GM21367 (cell line): ENCODE results near the gene LANCL2.

ENCODE experiments used
- ATAC-seq: cut with Tn5 transposase; IDR thresholded peaks from one replicate; pipeline ENCODE4 v1.9.1; 2021; ENCODE audit not compliant: unreplicated experiment

LANCL2 gene

DNA sequence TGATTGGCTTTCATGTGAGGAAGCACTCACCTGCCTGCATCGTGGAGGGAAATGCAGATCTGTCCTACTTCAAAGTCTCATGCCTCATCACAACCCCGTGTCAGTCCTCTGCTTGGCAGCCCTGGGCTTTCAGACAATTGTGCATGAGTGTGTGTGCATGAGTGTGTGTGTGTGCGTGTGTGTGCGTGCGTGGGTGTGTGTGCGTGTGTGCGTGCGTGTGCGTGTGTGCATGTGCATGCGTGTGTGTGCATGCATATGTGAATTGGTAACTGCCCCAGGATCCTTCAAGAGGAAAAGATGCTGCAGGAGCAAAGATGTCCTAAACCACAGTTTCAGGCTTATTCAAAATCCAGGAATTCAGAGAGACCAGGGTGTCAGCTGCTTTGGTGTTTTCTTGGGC, 71.3 kb downstream of the LANCL2 start:
- no peak for ATAC-seq

DNA sequence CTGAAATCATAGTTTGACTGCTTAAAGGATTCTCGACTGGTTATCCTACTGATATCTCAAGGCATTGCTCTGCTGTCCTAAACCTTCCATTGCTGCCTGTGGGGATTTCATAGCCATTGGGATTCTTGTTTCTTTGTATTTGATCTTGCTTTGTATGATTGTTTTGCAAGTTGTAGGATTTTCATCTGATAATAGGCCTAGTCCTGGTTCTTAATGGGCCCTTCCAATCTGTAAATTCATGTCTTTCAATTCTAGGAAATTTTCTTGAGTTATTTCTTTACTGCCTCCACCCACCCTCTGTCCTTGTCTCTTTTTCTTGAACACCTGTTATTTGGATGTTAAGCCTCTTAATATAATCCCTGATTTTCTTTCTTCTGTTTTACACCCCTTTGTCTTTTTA, 72.2 kb downstream of the LANCL2 start:
- ATAC-seq = no peak

DNA sequence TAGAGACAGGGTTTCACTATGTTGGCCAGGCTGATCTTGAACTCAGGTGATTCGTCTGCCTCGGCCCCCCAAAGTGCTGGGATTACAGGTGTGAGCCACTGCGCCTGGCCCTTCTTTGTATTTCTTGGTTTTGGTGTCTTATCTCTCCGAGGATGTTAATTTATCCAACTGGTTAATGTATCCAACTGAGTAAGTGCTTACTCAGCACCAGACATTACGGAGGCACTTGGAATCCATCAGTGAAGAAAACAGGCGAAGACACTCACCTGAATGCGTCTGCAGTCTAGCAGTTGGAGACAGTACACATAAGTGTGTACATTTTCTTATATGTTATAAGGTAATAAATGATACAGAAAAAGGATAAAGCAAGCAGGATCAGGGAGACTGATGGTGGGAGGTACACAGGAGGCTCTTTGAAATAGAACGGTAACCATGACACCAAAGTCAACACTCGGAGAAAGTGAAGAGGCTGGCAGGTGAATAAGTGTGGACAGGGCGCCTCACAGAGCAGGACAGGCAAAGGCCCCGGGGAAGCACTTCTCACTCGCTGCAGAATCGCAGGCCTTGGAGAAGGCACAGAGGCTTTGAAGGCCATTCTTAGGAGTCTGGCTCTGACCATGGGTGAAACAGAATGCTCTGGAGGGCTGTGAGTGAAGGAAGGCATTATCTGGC, 73.1 kb downstream of the LANCL2 start:
- ATAC-seq = no peak

DNA sequence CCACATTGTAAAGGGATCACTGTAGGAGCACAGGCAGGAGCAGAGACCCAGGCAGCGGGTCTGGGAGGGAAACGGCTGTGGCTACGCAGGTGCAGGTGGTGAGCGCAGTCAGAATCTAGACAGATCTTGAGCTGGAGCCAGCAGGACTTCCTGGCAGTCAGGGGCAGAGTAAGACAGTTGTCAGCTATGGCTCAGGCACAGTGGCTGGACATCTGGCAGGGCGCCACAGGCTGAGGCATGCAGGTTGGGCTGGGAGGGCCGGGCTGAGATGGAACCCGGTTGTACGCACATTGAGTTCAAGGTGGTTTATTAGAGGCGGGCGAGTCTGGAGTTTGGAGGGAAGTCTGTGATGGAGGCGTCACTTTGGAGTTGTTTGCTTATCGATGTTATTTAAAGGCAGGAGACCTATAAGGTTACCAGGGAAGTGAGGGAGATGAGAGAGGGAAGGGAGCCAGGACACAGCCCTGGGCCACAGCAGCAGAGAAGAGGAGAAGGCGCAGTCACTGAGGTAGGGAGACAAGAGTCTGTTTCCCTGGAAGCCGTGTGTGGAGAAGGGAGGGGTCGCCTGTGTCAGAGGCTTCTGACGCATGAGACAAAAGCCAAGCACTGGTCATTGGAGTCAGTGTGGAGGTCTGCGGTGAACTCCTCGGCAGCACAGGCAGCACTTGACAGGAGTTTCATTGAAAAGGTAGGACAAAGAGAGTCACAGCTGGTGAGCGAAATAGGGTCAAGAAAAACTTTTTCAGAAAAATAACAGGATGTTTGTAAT, 73.8 kb downstream of the LANCL2 start:
- no peak for ATAC-seq

DNA sequence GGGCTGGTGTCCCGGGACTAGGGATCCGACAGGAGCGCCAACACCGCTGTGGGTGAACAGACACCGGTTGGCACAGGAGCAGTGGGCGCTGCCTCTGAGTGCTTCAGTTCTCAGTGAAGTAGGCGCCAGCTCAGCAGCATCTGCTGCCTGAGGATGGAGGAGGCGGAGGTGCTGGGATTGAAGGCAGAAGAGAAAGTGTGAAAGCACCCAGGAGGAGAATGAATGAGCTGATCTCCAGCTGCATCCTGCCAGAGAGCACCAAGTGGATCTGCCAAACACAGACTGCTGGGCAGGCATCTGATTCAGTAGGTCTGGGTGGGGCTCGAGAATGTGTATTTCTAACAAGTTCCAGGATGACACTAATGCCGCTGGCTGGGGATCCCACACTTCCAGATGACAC, 74.5 kb downstream of the LANCL2 start:
- ATAC-seq = no peak

DNA sequence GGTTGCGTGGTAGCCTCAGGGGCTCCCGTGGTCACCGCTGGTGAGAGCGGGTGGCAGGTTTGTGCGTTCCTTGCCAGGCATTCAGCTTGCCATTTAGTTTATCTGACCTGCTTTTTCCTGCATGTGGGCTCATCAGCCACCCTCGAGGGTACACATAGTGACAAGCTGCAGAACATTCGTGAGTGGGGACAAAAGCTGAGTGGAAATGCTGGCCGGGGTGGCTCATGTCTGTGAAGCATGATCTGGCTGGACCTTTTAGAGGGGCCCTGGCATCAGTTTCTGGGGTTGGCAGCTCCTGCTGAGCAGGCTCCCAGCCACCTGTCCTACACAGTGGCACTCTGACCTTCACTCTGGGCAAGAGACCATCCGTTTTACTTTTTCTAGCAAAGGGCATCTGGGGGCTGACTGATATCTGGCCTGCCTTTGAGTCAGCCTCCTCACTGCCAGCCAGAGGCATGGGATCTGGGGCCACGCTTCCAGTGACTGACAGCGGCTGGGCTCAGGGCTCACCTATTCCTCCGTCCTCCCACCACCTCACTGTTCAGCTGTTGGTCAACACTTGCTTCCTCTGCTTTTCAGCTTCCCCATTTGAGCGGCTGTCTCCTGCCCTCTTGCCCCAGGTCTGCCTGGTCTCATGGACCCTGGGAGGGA, 75.0 kb downstream of the LANCL2 start:
- no peak for ATAC-seq

DNA sequence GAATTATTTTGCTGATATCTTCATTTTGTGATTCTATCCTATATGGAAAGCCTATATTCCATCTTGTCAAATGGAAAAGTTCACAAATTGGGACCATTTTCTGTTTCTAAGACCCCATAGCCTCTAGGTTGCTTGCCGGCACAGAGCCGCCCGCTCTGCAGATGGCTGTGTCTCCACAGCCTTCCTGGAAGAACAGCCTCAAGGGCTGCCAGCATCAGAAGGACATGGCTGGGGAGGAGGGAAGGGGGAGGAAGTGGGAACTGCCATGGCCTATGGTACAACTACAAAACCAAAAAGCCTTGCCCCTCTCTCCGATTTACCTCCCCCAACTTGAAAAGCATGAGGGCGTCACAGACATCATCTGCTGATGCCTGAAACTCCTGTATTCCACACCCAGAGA, 75.9 kb downstream of the LANCL2 start:
- ATAC-seq = no peak

DNA sequence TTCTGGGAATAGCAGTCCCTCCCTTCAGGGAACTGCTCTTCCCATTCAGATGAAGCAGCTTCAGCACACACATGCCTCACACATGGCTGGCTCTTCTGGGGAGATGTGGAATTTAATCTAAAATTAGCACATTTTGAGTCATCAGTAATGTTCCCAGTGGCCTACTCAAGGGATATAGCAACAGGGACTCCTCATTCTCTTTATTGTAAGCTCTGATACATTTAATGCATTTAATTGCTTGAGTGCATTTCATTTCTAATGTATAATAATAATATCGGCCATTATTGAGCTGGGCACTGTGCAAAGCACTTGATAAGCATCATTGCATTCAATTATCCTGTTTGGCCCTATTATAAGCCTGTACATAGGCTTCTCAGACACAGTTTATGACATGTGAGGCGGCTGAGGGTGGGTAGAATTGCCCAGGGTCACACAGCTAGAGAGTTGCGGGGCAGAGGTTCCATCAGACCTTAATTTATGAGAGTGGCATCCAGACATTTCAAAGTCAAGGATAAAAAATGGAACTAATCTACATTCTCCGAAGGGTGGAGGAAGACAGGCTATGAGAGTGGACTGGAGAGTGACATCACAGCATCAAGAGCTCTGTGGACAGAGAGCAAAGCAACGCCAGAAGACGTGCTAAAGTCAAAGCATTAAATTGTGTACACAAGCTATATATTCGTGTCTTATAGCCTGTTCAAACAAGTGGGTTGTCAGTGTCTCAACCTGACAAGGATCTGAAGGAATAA, 76.8 kb downstream of the LANCL2 start:
- no peak for ATAC-seq

DNA sequence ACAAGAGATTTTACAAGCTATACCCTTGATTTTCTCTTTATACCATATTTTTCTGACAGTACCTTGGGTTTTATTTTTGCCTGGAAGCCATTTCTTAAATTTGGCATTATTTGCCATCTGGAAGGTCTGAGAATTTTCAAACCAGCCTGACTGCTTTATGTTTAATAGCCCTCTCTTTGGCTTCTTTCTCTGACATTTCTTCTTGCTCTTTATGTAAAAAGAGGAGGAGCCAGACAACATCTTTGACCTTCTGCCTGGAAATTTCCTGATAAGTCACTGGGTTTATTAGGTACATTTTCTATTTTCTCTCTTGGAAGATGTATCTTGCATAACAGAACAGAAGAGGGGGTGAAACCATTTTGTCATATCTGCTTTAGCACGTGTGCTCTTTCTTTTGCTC, 79.6 kb downstream of the LANCL2 start:
- no peak for ATAC-seq

DNA sequence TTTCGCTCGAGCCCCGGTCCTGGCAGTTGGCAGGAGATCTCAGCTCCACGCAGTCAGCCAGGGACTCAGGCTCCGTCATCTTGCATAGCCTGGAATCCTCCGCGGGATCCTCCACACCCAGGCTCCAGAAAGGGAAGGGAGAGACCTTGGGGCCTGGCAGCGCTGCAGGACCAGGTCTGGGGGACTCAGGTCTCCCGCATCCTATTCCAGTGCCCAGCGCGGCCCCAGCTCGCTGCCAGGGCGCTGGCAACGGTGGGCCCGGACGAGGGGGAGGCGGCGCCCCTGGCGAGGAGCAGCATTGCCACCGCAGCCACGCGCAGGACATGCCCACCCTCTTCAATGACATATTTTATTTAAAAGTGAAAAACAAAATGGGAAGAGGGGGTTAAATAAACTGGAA, 83.4 kb downstream of the LANCL2 start:
- no peak for ATAC-seq

DNA sequence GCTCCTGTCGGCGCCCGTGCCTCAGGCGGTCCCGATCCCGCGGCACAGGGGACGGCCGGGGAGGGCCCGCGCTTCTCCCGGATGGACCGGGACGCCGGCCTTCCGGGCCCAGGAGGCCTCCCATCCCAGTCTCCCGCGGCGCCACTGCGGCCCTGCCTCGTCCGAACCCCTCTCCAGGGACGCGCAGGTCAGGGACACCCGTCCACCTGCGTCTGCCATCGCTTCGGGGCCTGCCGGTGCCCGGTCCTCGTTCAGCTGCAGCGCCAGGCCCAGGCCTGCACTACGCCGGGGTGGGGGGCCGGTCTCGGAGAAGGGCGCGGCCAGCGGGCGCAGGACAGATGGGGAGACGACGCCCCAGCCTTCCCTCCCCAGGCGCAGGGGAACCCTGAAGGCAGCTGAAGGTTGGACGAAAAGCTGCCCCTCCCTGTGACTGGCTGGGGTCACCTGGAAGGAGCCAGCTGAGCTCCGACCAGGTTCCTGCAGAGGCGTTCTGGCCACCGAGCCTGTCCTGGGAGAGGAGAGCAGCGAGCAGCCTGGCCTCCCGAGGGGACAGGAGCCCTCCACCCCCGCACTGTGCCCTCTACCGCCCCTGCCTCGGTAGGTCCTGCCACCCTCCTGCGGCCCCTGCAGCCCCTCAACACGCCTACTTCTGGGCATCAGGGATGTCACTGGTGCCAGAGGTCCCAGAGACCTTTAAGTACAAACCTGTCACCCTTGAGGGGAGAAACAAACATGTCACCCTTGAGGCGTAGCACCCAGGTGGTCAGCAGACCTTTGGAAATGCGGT, 84.3 kb downstream of the LANCL2 start:
- no peak for ATAC-seq

DNA sequence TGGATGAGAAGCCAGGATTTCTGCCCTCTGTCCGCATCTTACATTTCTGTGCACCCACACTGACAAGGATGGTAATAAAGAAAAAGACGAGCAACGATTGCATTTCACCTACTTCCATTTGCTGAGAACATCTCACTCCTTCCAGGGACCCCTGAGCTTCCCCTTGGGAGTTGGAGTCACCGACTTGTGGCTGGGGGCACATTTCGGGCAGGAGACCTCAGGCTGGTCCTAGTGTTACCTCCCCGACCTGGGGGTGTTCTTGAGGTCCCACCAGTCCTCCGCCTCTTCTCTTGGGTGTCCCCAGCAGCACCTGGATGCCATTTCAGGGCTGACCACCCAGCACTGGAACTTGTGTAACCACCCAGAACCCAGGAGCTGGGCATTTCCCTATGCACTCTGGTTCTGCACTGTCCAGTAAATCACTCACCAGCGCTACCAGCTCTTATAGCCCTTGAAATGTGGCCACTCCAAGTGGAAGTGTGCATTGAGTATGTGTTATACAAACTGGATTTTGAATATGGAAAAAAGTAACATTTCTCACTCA, 84.9 kb downstream of the LANCL2 start:
- ATAC-seq = no peak

DNA sequence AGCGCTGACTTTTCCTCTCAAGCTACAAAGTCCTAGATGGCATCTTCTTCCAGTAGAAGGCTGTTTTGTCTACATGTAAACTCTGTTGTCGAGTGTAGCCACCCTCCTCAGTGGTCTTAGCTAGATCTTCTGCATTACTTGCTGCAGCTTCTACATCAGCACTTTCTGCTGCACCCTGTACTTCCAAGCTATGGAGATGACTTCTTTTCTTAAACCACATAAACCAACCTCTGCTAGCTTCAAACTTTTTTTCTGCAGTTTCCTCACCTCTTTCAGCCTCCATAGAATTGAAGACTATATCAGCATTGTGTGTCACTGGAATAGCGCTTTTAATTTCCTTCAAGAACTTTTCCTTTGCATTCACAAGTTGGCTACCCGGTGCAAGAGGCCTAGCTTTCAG, 87.8 kb downstream of the LANCL2 start:
- no peak for ATAC-seq

DNA sequence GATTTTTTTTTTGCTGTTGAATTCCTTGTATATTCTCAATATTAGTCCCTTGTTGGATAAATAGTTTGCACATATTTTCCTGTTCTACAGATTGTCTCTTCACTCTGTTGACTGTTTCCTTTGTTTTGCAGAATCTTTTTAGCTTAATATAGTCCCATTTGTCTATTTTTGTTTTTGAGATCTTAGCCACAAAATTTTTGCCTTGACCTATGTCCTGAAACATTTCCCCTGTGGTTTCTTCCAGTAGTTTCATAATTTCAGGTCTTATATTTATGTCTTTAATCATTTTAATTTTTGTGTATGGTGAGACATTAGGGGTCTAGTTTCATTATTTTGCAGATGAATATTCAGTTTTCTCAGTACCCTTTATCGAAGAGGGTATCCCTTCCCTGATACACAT, 92.7 kb downstream of the LANCL2 start:
- ATAC-seq = no peak

DNA sequence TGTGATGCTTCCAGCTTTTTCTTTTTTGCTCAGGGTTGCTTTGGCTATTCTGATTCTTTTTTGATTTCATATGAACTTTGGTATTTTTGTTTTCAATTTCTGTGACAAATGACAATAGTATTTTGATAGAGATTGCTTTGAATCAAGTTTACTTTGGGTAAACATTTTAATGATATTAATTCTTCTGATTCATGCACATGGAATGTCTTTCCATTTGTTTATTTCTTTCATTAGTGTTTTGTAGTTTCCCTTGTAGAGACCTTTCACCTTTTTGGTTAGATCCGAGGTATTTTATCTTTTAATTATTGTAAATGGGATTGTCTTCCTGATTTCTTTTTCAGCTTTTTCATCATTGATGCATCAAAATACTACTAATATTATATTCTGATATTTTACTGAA, 93.2 kb downstream of the LANCL2 start:
- no peak for ATAC-seq

DNA sequence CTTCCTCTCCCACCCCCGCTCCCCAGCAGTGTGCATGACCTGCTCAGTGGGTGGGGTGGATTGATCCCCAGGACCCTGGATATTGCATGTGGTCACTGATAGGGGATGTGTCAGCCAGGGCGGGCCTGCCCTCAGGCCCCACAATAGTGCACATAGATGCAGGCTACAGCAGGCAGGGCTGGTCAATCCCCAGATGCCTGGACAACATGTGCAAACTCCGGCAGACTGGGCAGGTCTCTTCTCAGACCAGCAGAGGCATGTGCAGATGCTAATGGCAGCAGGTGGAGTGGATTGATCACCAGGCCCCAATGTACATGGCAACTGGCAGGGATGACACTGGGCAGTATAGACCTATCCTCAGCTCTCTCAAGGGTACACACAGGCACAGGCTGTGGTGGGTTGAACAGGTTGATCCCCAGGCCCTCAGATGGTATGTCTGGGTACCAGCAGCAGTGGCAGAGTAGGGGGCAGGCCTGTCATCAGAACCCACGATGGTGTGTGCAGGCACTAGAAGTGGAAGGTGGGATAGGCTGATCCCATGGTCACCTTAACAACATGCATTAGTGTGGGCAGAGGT, 98.6 kb downstream of the LANCL2 start:
- ATAC-seq = no peak

DNA sequence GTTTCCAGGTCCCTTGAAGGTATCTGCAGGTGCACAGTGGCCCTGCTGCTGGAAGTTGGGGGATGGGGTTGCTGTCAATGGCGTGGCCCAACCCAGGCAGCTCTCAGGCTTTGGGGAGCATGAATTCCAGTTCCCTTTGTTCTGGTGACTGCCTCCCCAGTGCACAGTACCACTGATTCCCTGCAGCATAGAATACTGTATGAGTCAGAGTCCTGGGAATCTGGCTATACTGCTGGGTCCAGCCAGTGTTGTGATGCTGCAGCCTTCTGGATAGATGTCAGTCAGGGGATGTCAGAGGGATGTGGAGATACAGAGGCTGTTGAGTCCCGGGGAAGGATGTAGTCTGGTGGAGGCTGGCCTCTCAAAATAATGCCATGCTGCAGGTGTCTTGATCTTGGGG, 99.3 kb downstream of the LANCL2 start:
- no peak for ATAC-seq

DNA sequence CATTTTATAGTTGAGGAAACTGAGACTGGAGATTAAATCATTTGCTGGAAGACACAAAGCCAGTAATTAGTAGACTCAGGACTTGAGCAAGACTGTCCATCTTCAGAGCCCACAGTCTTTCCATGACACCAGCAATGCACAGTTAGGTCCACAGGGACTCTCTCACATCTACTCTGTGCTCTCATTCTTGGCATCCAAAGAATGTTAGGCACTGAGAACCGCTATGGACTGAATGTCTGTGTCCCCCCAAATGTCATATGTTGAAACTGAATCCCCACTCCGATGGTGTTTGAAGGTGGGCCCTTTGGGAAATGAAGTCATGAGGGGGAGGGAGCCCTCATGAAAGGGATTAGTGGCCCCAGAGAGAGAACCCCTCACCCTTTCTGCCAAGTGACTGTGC, 100.6 kb downstream of the LANCL2 start:
- ATAC-seq = no peak

DNA sequence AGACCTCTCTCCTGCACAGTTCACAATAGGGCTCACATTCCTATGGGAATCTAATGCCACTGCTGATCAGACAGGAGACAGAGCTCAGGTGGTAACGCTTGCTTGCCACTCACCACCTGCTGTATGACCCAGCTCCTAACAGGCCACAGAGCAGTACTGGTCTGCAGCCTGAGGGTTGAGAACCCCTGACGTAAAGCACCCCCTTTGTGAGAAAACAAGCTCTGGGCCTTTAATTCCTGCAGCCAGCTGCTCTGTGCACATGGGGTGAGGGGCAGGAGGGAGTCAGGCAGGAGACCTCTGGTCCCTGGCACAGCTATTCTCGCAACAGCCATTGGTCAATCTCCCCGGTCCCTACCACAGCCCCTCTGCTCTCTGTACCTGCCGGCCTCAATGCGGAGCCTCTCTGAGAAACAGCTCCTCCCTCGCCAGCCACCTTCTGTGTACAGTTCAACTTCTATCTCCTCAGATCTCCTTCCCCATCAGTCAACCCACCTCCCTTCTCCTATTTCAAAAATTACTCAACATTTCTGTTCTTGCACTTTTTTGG, 102.0 kb downstream of the LANCL2 start:
- no peak for ATAC-seq

DNA sequence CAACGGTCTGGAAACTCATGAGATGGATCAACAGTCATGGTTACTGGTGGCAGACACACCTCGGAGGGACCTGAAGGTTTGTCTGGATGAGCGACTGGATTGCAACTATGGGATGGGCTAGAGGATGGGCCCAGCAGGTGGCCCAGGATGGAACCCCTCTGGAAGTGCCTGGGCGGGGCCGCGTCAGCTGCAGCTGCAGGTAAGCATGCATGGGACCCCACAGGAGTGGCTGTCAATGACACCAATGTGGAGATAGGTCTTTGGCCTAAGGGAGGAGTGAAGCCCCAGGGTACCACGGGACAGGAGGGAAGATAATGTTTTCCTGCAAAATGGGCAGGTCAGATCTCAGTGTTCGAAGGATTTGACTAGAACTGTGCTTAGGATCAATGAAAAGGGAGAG, 103.4 kb downstream of the LANCL2 start:
- no peak for ATAC-seq
